Measurements from ENCODE around the gene UGT2B17. TPM values are rescaled to one million over a fixed set of nuclear protein-coding genes. Genes with fewer than 3 reads are reported as not detected.
"Not testable (repeated sequence)": the region's sequence is repeated elsewhere in the genome, so short reads cannot be mapped to it uniquely, and the experiment has no call there.

The UGT2B17 gene
- polyA plus RNA-seq, 6 donors from 2014 or later = 4.6 to 56.0 (median 12.4) TPM; not detected in 1

GRCh38 chr4:68560364-68561070, 15.6 kb downstream of the UGT2B17 start:
- not testable (repeated sequence) for DNase-seq; ATAC-seq (ENCODE audit: low read depth in 2 of 2); H3K4me3 Mint-ChIP-seq; H3K4me1 Mint-ChIP-seq; H3K27ac Mint-ChIP-seq; H3K36me3 Mint-ChIP-seq; H3K27me3 Mint-ChIP-seq; H3K9me3 Mint-ChIP-seq

GRCh38 chr4:68553830-68554229, 22.3 kb downstream of the UGT2B17 start:
- H3K9me3 Mint-ChIP-seq; H3K4me3 Mint-ChIP-seq; H3K4me1 Mint-ChIP-seq; ATAC-seq (ENCODE audit: low read depth in 2 of 2); DNase-seq; H3K36me3 Mint-ChIP-seq; H3K27me3 Mint-ChIP-seq: not testable (repeated sequence)
- peak overlapping the region in 1 of 6 donors; percentile 72 for H3K27ac Mint-ChIP-seq

- not testable (repeated sequence) for H3K4me3 Mint-ChIP-seq, H3K4me1 Mint-ChIP-seq, H3K27me3 Mint-ChIP-seq
These were observed 23.0 kb downstream of the UGT2B17 start for GRCh38 chr4:68552818-68553811.

GRCh38 chr4:68542742-68543141, 33.4 kb downstream of the UGT2B17 start:
- H3K27me3 Mint-ChIP-seq; H3K4me1 Mint-ChIP-seq; H3K4me3 Mint-ChIP-seq; ATAC-seq (ENCODE audit: low read depth in 2 of 2); DNase-seq; H3K27ac Mint-ChIP-seq: not testable (repeated sequence)
- Mint-ChIP-seq H3K36me3 (peaks cover 0 to 29% of the 10 kb centered on the region in 2 donors), H3K9me3 (peaks cover 0 to 24% (median 5%) of the 10 kb centered on the region in 7 donors)

More at GRCh38 chr4:68552818-68553811, 23.0 kb downstream of the UGT2B17 start:
- peak overlapping the region in 1 of 6 donors; percentile 22 for H3K27ac Mint-ChIP-seq
- ATAC-seq (ENCODE audit: low read depth in 2 of 2); H3K9me3 Mint-ChIP-seq; DNase-seq: not testable (repeated sequence)
- peaks cover 0 to 15% of the 10 kb centered on the region in 2 donors for H3K36me3 Mint-ChIP-seq

GRCh38 chr4:68536375-68536774, 39.7 kb downstream of the UGT2B17 start:
- peak overlapping the region in 1 of 6 donors; percentile 38 for H3K27ac Mint-ChIP-seq
- ATAC-seq (ENCODE audit: low read depth in 2 of 2) (no peak), DNase-seq (no peak)
- H3K9me3 Mint-ChIP-seq = peaks cover 0 to 51% (median 15%) of the 10 kb centered on the region in 7 donors
- peaks cover 11 to 33% of the 10 kb centered on the region in 2 donors for H3K36me3 Mint-ChIP-seq
- H3K27me3 Mint-ChIP-seq = no peaks in the 10 kb centered on the region
- H3K4me1 Mint-ChIP-seq = no peaks in the 10 kb centered on the region
- no peak overlapping the region for H3K4me3 Mint-ChIP-seq

GRCh38 chr4:68535974-68536373, 40.1 kb downstream of the UGT2B17 start:
- H3K27ac Mint-ChIP-seq = peak overlapping the region in 1 of 6 donors; percentile 46
- peaks cover 0 to 55% (median 18%) of the 10 kb centered on the region in 7 donors for H3K9me3 Mint-ChIP-seq
- no peaks in the 10 kb centered on the region for H3K27me3 Mint-ChIP-seq
- no peak overlapping the region for H3K4me3 Mint-ChIP-seq
- DNase-seq (no peak), ATAC-seq (ENCODE audit: low read depth in 2 of 2) (no peak)
- H3K36me3 Mint-ChIP-seq = peaks cover 11 to 29% of the 10 kb centered on the region in 2 donors
- no peaks in the 10 kb centered on the region for H3K4me1 Mint-ChIP-seq

GRCh38 chr4:68522232-68522631, 53.9 kb downstream of the UGT2B17 start:
- H3K4me1 Mint-ChIP-seq = not testable (repeated sequence)

GRCh38 chr4:68520985-68521384, 55.1 kb downstream of the UGT2B17 start:
- no peak for ATAC-seq (ENCODE audit: low read depth in 2 of 2)
- Mint-ChIP-seq H3K4me3 (no peak overlapping the region), H3K36me3 (no peaks in the 10 kb centered on the region)

More at GRCh38 chr4:68522232-68522631, 53.9 kb downstream of the UGT2B17 start:
- not testable (repeated sequence) for ATAC-seq (ENCODE audit: low read depth in 2 of 2); H3K36me3 Mint-ChIP-seq; DNase-seq; H3K4me3 Mint-ChIP-seq; H3K9me3 Mint-ChIP-seq; H3K27me3 Mint-ChIP-seq; H3K27ac Mint-ChIP-seq

GRCh38 chr4:68518889-68519288, 57.2 kb downstream of the UGT2B17 start:
- DNase-seq (no peak), ATAC-seq (ENCODE audit: low read depth in 2 of 2) (no peak)
- H3K4me3 Mint-ChIP-seq = no peak overlapping the region
- H3K36me3 Mint-ChIP-seq = no peaks in the 10 kb centered on the region
- peaks cover 0 to 8% (median 0%) of the 10 kb centered on the region in 3 donors for H3K27me3 Mint-ChIP-seq
- H3K27ac Mint-ChIP-seq = no peak overlapping the region
- no peaks in the 10 kb centered on the region for H3K4me1 Mint-ChIP-seq
- H3K9me3 Mint-ChIP-seq = peaks cover 0 to 5% (median 0%) of the 10 kb centered on the region in 7 donors

More at GRCh38 chr4:68520985-68521384, 55.1 kb downstream of the UGT2B17 start:
- H3K4me1 Mint-ChIP-seq = no peaks in the 10 kb centered on the region
- H3K27ac Mint-ChIP-seq = peak overlapping the region in 1 of 6 donors; percentile 41
- H3K27me3 Mint-ChIP-seq = peaks cover 0 to 8% (median 0%) of the 10 kb centered on the region in 3 donors
- DNase-seq = no peak
- peaks cover 0 to 5% (median 0%) of the 10 kb centered on the region in 7 donors for H3K9me3 Mint-ChIP-seq

GRCh38 chr4:68505452-68505851, 70.7 kb downstream of the UGT2B17 start:
- not testable (repeated sequence) for H3K36me3 Mint-ChIP-seq; H3K27ac Mint-ChIP-seq; H3K27me3 Mint-ChIP-seq; H3K4me3 Mint-ChIP-seq; ATAC-seq (ENCODE audit: low read depth in 2 of 2); DNase-seq; H3K4me1 Mint-ChIP-seq
- H3K9me3 Mint-ChIP-seq = peaks cover 0 to 11% (median 4%) of the 10 kb centered on the region in 7 donors

GRCh38 chr4:68504836-68505235, 71.3 kb downstream of the UGT2B17 start:
- Mint-ChIP-seq H3K4me3 (peak overlapping the region in 1 of 8 donors; percentile 49), H3K9me3 (peaks cover 0 to 11% (median 4%) of the 10 kb centered on the region in 7 donors)
- H3K27ac Mint-ChIP-seq; H3K36me3 Mint-ChIP-seq; ATAC-seq (ENCODE audit: low read depth in 2 of 2); H3K27me3 Mint-ChIP-seq; H3K4me1 Mint-ChIP-seq; DNase-seq: not testable (repeated sequence)

GRCh38 chr4:68503462-68503861, 72.7 kb downstream of the UGT2B17 start:
- H3K27ac Mint-ChIP-seq; ATAC-seq (ENCODE audit: low read depth in 2 of 2); H3K27me3 Mint-ChIP-seq; H3K36me3 Mint-ChIP-seq; DNase-seq; H3K4me3 Mint-ChIP-seq: not testable (repeated sequence)
- peaks cover 0 to 12% (median 0%) of the 10 kb centered on the region in 3 donors for H3K4me1 Mint-ChIP-seq
- peaks cover 0 to 11% (median 4%) of the 10 kb centered on the region in 7 donors for H3K9me3 Mint-ChIP-seq

GRCh38 chr4:68499021-68499420, 77.1 kb downstream of the UGT2B17 start:
- no peak overlapping the region for H3K4me3 Mint-ChIP-seq
- H3K27me3 Mint-ChIP-seq = no peaks in the 10 kb centered on the region
- H3K36me3 Mint-ChIP-seq = peaks cover 1 to 3% of the 10 kb centered on the region in 2 donors
- peaks cover 0 to 12% (median 7%) of the 10 kb centered on the region in 3 donors for H3K4me1 Mint-ChIP-seq
- DNase-seq = no peak
- H3K27ac Mint-ChIP-seq = no peak overlapping the region
- ATAC-seq (ENCODE audit: low read depth in 2 of 2) = no peak
- peaks cover 0 to 3% (median 0%) of the 10 kb centered on the region in 7 donors for H3K9me3 Mint-ChIP-seq

All from naive B cell (primary cell).